CD1c-positive myeloid dendritic cell (primary cell): ENCODE results near the gene FOXD4L1.
"Not testable (repeated sequence)": the region's sequence is repeated elsewhere in the genome, so short reads cannot be mapped to it uniquely, and the experiment has no call there.

Source experiments
- DNase-seq: peaks from one replicate; pipeline ENCODE4 v3.0.0-alpha.2; 2016; ENCODE audit errors: extremely low spot score

FOXD4L1 gene

DNA sequence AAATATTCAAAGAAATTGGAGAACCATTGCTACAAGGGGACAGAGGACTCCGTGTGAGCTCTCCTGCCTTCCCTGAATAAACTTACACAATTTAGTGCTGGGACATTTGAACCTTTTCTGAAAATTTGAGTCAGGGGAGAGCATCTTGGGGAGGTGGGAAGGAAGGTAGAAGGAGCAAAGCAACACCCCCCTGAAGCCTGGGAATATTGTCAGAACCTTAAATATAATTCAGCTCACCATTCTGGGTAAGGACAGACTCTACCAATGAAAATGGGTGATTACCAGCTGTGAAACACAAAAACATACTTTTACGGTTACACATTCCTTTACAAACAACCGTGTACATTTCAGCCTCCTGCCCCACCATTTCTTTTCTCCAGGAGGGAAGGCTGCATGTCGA lies at the start of gene FOXD4L1:
FOXD4L1 (plus strand) TSS at position 301 of the 400 bp plus-strand sequence. CDS start 592 bp downstream, outside the sequence.
- DNase-seq: not testable (repeated sequence)

- DNase-seq: not testable (repeated sequence)
Observed at GRCh38 chr2:113465770-113466169, 32.7 kb upstream of the FOXD4L1 start.

DNA sequence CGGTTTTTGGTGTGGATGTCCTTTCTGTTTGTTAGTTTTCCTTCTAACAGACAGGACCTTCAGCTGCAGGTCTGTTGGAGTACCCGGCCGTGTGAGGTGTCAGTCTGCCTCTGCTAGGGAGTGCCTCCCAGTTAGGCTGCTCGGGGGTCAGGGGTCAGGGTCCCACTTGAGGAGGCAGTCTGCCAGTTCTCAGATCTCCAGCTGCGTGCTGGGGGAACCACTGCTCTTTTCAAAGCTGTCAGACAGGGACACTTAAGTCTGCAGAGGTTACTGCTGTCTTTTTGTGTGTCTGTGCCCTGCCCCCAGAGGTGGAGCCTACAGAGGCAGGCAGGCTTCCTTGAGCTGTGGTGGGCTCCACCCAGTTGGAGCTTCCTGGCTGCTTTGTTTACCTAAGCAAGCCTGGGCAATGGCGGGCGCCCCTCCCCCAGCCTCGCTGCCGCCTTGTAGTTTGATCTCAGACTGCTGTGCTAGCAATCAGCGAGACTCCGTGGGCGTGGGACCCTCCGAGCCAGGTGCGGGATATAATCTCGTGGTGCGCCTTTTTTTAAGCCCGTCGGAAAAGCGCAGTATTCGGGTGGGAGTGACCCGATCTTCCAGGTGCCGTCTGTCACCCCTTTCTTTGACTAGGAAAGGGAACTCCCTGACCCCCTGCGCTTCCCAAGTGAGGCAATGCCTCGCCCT lies 21.6 kb upstream of the FOXD4L1 start:
- not testable (repeated sequence) for DNase-seq

DNA sequence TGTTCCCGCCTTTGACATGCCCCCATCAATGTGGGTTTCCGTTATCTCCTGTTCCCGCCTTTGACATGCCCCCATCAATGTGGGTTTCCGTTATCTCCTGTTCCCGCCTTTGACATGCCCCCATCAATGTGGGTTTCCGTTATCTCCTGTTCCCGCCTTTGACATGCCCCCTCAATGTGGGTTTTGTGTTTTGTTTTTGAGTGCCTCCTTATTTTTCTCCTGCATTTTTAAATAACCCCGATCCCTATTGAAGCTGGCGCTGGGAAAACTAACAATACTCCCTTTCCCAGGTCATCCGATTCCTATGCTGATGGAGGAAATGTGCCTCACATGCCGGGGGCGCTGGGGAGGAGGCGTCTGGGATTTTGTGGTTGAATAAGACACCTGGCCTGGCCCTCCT lies 1.9 kb upstream of the FOXD4L1 start:
- not testable (repeated sequence) for DNase-seq

DNA sequence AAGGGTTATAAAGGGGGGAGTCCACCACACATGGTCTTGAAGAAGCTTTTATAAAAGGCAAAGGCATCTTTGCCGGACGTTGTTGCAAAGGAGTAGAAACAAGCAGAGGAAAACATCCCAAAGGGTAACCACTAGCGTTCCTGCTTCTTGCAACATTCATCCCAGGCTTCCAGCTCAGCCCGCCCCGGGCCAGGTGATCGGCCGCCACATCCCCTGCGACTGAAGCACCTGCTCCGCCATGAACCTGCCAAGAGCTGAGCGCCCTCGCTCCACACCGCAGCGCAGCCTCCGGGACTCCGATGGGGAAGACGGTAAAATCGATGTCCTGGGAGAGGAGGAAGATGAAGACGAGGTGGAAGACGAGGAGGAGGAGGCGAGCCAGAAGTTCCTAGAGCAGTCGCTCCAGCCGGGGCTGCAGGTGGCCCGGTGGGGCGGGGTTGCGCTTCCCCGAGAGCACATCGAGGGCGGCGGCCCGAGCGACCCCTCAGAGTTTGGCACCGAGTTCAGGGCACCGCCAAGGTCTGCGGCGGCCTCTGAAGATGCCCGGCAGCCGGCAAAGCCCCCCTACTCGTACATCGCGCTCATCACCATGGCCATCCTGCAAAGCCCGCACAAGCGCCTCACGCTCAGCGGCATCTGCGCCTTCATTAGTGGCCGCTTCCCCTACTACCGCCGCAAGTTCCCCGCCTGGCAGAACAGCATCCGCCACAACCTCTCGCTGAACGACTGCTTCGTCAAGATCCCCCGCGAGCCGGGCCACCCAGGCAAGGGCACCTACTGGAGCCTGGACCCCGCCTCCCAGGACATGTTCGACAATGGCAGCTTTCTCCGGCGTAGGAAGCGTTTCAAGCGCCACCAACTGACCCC lies 787 bp downstream of the FOXD4L1 start:
- not testable (repeated sequence) for DNase-seq

DNA sequence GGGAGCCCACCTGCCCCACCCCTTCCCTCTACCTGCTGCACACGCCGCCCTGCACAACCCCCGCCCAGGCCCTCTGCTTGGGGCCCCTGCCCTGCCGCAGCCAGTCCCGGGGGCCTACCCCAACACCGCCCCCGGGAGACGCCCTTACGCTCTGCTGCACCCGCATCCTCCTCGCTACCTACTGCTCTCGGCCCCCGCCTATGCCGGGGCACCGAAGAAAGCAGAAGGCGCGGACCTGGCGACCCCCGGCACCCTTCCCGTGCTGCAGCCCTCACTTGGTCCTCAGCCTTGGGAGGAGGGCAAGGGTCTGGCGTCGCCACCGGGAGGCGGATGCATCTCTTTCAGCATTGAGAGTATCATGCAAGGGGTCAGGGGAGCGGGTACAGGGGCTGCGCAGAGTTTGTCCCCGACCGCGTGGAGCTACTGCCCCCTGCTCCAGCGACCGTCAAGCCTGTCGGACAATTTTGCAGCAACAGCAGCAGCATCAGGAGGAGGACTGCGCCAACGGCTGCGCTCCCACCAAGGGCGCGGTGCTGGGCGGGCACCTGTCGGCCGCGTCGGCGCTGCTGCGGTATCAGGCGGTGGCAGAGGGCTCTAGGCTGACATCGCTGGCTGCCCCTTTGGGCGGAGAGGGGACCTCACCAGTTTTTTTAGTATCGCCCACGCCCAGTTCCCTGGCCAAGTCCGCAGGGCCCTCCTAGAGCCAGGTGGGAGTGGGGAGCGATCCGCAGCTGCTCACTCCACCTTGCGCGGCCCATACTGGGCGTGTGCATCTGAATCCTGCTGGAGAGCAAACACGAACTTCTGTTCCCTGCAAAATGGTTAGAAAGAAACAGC lies 1.6 kb downstream of the FOXD4L1 start:
- not testable (repeated sequence) for DNase-seq

DNA sequence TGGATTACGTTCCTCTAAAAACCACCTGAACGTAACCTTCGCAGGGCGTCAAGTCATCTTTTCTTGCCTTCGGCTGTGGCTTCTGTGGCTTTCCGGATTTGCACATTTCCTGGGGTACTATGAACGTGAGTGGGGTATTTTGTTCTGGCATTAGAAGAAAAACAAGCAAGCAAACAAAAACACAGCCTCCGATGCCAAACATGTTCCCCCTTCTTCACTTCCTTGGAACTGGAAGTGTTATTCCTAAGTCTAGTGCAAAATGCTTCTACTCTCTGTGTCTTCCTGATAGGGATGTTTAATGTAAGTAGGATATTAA lies 2.2 kb downstream of the FOXD4L1 start:
- DNase-seq: peak; percentile 2

DNA sequence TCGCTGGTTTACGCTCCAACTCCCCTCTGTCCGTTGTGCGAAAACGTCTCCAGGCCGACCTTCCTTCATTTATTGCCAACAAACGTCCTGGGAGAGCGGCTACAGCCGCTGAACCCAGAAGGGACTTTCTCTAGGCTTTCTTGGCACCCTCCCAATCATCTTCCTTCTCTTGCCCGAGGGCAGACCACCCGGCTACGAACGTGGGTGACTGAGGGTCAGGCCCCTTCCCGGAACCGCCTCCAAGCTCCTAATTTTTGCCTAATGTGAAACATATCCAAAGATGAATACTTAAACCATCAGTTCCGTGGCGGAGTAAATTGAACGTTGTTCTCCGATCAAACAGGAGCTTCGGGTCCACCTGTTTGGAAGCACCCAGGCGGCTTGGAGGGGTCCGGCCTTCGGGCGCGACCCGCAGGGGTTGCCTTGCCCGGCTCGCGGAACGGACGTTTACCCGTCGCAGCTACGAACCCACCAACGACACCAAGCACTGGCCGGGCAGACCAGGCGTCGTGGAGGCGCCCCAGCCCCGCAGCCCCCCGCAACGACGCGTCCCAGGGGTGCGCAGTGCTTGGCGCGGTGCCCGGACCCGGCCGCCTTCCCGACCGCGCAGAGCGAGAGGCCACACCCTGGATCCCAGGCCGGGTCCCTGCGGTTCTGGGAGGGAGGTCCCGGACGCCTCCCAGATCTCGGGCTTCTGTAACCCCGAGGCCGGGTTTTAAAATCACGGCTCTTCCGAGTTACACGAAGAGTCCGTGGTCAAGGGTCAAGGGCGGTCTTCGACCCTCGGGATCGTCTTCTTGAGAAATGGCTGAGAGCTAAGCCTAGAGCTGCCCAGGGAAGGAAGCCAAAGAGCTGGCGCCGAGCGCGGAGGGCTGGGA lies 4.0 kb downstream of the FOXD4L1 start:
- DNase-seq: not testable (repeated sequence)

DNA sequence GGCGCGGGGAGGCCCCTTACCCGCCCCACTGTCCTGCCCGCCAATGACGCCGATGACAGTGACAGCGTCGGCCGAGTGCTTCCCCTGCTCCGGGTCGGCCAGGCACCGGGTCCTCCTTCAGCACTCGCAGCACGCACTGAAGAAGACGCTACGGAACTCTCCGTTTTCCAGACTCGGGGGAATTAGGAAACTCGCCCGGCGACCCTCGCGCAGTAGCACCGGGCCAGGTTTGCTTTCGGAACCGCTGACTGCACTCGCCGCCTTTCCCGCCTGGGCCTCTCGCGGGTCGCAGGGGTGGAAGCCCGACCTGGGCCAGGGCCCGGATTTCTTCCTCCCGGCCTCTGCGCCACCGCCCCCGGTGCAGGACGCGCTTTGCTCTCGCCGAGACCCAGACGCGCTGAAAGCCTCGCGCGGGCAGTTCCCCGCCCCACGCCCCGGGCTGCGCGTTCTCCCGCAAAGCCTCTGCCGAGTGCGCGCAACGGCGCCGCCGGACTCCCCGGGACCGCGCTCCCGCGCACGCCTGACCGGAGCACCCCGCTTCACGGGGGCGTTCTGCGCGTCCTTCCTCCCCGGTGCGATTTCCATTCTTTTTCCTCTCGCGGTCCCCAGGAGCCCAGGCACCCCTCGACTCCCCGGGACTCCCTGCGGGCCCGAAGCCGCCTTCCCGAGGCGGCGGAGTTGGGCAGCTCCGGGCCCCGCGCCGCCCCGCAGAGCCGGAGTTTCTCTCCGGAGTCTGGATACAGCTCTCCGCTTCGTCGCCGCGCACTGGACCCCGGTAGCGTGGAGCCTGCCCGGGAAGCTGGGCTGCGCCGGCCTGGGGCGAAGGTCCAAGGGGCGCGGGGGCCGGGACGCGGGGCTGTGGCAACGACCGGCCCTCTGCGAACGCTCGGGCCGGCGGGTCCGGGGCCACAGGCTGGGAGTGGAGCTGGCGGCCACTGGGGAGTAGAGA lies 4.9 kb downstream of the FOXD4L1 start:
- DNase-seq: peak; percentile 71

DNA sequence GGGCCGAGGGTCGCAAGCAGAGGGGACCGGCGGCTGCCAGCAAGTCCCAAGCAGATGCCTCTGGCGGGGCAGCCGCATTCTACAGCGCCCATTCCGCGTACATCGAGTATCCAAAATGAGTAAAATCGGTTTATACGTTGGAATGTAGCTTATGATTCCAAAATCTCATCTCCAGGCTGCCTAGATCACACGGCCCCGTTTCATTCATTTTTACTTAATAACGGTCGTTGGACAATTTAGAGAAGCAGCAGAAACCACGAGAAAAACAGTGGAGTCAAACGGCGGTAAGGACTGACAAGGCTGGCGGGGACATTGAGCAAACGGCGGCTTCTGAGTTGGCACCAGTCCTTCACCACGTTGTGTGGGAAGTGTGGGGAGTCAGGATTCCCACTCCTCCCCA lies 5.6 kb downstream of the FOXD4L1 start:
- peak; percentile 11 for DNase-seq

DNA sequence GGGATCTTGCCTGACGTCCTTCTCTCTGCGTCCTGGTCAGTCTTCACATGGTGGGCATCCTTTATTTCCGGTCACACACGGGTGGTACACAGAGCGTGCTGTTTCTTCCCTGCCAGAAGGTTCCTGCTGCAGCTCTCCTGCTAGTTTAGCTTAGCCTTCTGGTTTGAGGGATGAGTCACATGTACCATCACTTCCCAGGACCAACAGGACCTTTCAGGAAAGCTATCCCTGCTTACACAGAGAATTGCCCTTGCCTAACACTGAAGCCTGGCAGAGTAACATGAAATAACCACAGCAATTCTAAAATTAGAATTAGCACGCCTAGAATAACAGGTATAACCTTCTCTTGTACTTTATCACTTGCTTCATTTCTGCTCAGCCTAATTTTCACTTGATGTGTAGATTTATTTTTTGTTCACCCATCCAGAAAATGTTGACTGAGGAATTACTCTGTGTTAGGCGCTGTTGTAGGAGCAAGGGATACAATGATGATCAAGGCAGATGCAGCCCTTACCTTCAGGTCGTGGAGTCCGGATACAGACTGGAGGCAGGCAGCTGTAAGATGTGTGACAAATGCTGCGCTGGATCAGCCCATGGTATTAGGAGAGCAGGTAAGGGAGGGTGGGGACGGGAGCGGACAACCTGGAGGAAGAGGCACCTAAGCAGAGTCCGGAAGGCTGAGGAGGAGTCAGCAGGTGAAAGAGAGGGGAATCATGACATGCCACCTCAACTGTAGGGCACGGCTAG lies 9.1 kb downstream of the FOXD4L1 start:
- DNase-seq: not testable (repeated sequence)

GRCh38 chr2:113508187-113508586 lies 9.7 kb downstream of the FOXD4L1 start:
- DNase-seq: not testable (repeated sequence)

GRCh38 chr2:113510913-113511312 lies 12.4 kb downstream of the FOXD4L1 start:
- not testable (repeated sequence) for DNase-seq

GRCh38 chr2:113511859-113512258 lies 13.4 kb downstream of the FOXD4L1 start:
- DNase-seq: not testable (repeated sequence)

- not testable (repeated sequence) for DNase-seq
Observed at GRCh38 chr2:113515457-113515856, 17.0 kb downstream of the FOXD4L1 start.

- not testable (repeated sequence) for DNase-seq
Observed at GRCh38 chr2:113515995-113516394, 17.5 kb downstream of the FOXD4L1 start.

GRCh38 chr2:113517025-113517424 lies 18.6 kb downstream of the FOXD4L1 start:
- DNase-seq: not testable (repeated sequence)

GRCh38 chr2:113520837-113521236 lies 22.4 kb downstream of the FOXD4L1 start:
- not testable (repeated sequence) for DNase-seq

- not testable (repeated sequence) for DNase-seq
Observed at GRCh38 chr2:113521492-113521891, 23.0 kb downstream of the FOXD4L1 start.
